Mesothelial cell of epicardium (in vitro differentiated cells): ENCODE data around the gene MAGEA6. TPM values are rescaled to one million over a fixed set of nuclear protein-coding genes. Genes with fewer than 3 reads are reported as not detected.

Experiments
- DNase-seq, 2 experiments: peaks; one replicate each; pipeline ENCODE4 v3.0.0; 2021; ENCODE audit warnings: low spot score in 2 of 2; ENCODE audit not compliant: unreplicated experiment in 2 of 2
- H3K27ac Mint-ChIP-seq: 2 replicates; pipeline ENCODE4 v1.8.0; 2021; ENCODE audit warnings: mixed read lengths
- H3K27me3 Mint-ChIP-seq: 2 replicates; pipeline ENCODE4 v1.8.0; 2021; ENCODE audit warnings: low read depth, mixed read lengths
- H3K36me3 Mint-ChIP-seq: 2 replicates; pipeline ENCODE4 v1.8.0; 2021; ENCODE audit warnings: mixed read lengths
- H3K4me1 Mint-ChIP-seq: 2 replicates; pipeline ENCODE4 v1.8.0; 2021; ENCODE audit warnings: mixed read lengths
- H3K4me3 Mint-ChIP-seq: 2 replicates; pipeline ENCODE4 v1.8.0; 2021; ENCODE audit warnings: mild to moderate bottlenecking, moderate library complexity, mixed read lengths
- H3K9me3 Mint-ChIP-seq: 2 replicates; pipeline ENCODE4 v1.8.0; 2021; ENCODE audit warnings: mixed read lengths
- total RNA-seq: library from RNA; stranded (reverse); gene quantifications from 3 replicates; pipeline ENCODE4 v1.2.1, GENCODE V29; 2021
- TF ChIP-seq, protein P1 (sequence below): fragments of 200-600 bp; sonication (generic); IDR thresholded peaks from one replicate; pipeline ENCODE4 v1.5.0; 2021; ENCODE audit warnings: antibody characterized with exemption; ENCODE audit not compliant: unreplicated experiment

MAGEA6 gene
- total RNA-seq, 1 donor from 2014 or later, result not detected

DNA sequence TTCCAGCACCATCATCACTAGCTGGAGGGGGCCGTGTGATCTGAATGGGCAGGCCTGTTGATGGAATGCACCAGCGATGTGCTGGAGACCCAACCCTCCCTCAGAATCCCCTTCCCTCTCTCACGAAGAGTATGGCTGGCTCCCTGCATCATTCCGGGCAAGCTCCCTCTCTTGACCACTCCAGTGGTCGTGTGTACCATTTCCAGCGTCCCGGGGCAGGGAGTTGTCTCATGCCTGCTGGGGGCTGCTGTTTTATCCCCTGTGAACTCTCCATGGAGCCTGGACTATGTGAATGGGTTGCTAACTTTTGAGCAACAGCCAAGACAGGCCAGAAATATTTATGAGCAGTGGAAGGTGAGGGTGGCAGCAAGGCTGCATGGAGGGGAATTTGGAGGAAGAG is 44.1 kb downstream of the MAGEA6 start:
- DNase-seq, result no peak
- TF ChIP-seq, protein P1, sequence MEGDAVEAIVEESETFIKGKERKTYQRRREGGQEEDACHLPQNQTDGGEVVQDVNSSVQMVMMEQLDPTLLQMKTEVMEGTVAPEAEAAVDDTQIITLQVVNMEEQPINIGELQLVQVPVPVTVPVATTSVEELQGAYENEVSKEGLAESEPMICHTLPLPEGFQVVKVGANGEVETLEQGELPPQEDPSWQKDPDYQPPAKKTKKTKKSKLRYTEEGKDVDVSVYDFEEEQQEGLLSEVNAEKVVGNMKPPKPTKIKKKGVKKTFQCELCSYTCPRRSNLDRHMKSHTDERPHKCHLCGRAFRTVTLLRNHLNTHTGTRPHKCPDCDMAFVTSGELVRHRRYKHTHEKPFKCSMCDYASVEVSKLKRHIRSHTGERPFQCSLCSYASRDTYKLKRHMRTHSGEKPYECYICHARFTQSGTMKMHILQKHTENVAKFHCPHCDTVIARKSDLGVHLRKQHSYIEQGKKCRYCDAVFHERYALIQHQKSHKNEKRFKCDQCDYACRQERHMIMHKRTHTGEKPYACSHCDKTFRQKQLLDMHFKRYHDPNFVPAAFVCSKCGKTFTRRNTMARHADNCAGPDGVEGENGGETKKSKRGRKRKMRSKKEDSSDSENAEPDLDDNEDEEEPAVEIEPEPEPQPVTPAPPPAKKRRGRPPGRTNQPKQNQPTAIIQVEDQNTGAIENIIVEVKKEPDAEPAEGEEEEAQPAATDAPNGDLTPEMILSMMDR, result no peak
- Mint-ChIP-seq H3K27me3 (peaks cover 9% of the 10 kb centered on the region), H3K27ac (no peak overlapping the region), H3K4me3 (no peak overlapping the region), H3K9me3 (peaks cover 26% of the 10 kb centered on the region), H3K36me3 (no peaks in the 10 kb centered on the region), H3K4me1 (no peaks in the 10 kb centered on the region)

Other genes with a start within 250 kb of the MAGEA6 start
- 3.4 to 3.8 TPM (median 3.6 TPM) in 3 replicates for gene GABRQ, start 131.8 kb downstream of the MAGEA6 start, total RNA-seq
- not detected in 3 replicates for gene MAGEA3, start 70.9 kb downstream of the MAGEA6 start, total RNA-seq
- gene CSAG2, start 60.4 kb downstream of the MAGEA6 start, total RNA-seq, result not detected in 3 replicates
- gene MAGEA2B, start 55.1 kb downstream of the MAGEA6 start, total RNA-seq, result not detected in 3 replicates
- gene CSAG1, start 36.0 kb downstream of the MAGEA6 start, total RNA-seq, result not detected in 3 replicates
- gene MAGEA12, start 35.9 kb downstream of the MAGEA6 start, total RNA-seq, result not detected in 3 replicates
- not detected in 3 replicates for gene MAGEA2, start 15.8 kb downstream of the MAGEA6 start, total RNA-seq
- gene CSAG3, start 10.5 kb downstream of the MAGEA6 start, total RNA-seq, result not detected in 3 replicates
- gene CETN2, start 61.1 kb upstream of the MAGEA6 start, total RNA-seq, result 31.1 to 35.4 TPM (median 34.9 TPM) in 3 replicates
- gene NSDHL, start 61.4 kb upstream of the MAGEA6 start, total RNA-seq, result 21.0 to 21.4 TPM (median 21.1 TPM) in 3 replicates
- 31.8 to 35.3 TPM (median 32.8 TPM) in 3 replicates for gene ZNF185, start 128.4 kb upstream of the MAGEA6 start, total RNA-seq
- gene PNMA5, start 224.4 kb upstream of the MAGEA6 start, total RNA-seq, result not detected in 3 replicates